ENCODE measurements around the gene MRM2.

- TF ChIP-seq POLR2A (IDR thresholded peaks at IDR 0.05; ENCODE audit: low read length) (no peak), GATA1 (IDR thresholded peaks at IDR 0.05; ENCODE audit: low read depth, low read length) (no peak)
Measured at GRCh38 chr7:2224491-2224928, 17.5 kb downstream of the MRM2 start.
